GM12801 (cell line): ENCODE results near the gene IL1RAP.

Experiments used
- CTCF ChIP-seq: IDR thresholded peaks from one replicate; pipeline ENCODE4 v1.5.1; 2011; ENCODE audit warnings: control low read depth; ENCODE audit not compliant: insufficient read length; ENCODE audit errors: extremely low read depth

Gene IL1RAP

GRCh38 chr3:190491533-190492054 lies 22.3 kb upstream of the IL1RAP start:
- TF ChIP-seq CTCF: no peak

- no peak for TF ChIP-seq CTCF
These were observed 21.8 kb upstream of the IL1RAP start for GRCh38 chr3:190492129-190492528.

GRCh38 chr3:190492966-190493365 lies 20.9 kb upstream of the IL1RAP start:
- TF ChIP-seq CTCF: no peak

- no peak for TF ChIP-seq CTCF
These were observed 19.0 kb upstream of the IL1RAP start for GRCh38 chr3:190494907-190495306.

- TF ChIP-seq CTCF: no peak
These were observed 18.5 kb upstream of the IL1RAP start for GRCh38 chr3:190495354-190495753.

GRCh38 chr3:190495796-190496195 lies 18.1 kb upstream of the IL1RAP start:
- no peak for TF ChIP-seq CTCF

- no peak for TF ChIP-seq CTCF
These were observed 17.0 kb upstream of the IL1RAP start for GRCh38 chr3:190496859-190497258.

- no peak for TF ChIP-seq CTCF
These were observed 16.1 kb upstream of the IL1RAP start for GRCh38 chr3:190497811-190498210.
